Neuronal stem cell (in vitro differentiated cells): ENCODE data around the gene TBC1D16.

Source experiments
- DNase-seq: peaks from one replicate; pipeline ENCODE4 v3.0.0-alpha.2; 2013; ENCODE audit warnings: low spot score
- H2AFZ ChIP-seq: one replicate; pipeline ENCODE4 v1.6.1; 2013; ENCODE audit warnings: mild to moderate bottlenecking, low read length, inconsistent platforms
- H2AK5ac ChIP-seq: 2 replicates; pipeline ENCODE4 v1.6.1; 2013; ENCODE audit warnings: low read depth, mild to moderate bottlenecking, inconsistent platforms, low read length, moderate library complexity, mixed read lengths
- H2BK120ac ChIP-seq: 2 replicates; pipeline ENCODE4 v1.6.1; 2013; ENCODE audit warnings: low read depth, mild to moderate bottlenecking, inconsistent platforms, low read length, moderate library complexity, mixed read lengths
- H2BK12ac ChIP-seq: one replicate; pipeline ENCODE4 v1.6.1; 2013; ENCODE audit warnings: low read length, inconsistent platforms
- H2BK15ac ChIP-seq: 2 replicates; pipeline ENCODE4 v1.6.1; 2013; ENCODE audit warnings: mild to moderate bottlenecking, low read length, inconsistent platforms, mixed read lengths
- H2BK5ac ChIP-seq: one replicate; pipeline ENCODE4 v1.6.1; 2013; ENCODE audit warnings: inconsistent platforms, mild to moderate bottlenecking, low read length, moderate library complexity
- H3K14ac ChIP-seq: one replicate; pipeline ENCODE4 v1.6.1; 2013; ENCODE audit warnings: low read length, inconsistent platforms
- H3K18ac ChIP-seq: 2 replicates; pipeline ENCODE4 v1.6.1; 2013; ENCODE audit warnings: low read length, inconsistent platforms
- H3K23ac ChIP-seq: 2 replicates; pipeline ENCODE4 v1.6.1; 2013; ENCODE audit warnings: low read depth, mild to moderate bottlenecking, mixed read lengths, low read length, inconsistent platforms; ENCODE audit not compliant: poor library complexity
- H3K27ac ChIP-seq: replicated peaks from 3 replicates; pipeline ENCODE4 v1.5.1; 2013; ENCODE audit warnings: low read length, inconsistent platforms
- H3K27me3 ChIP-seq, 3 experiments: 2 replicates each; pipeline ENCODE4 v1.6.1; 2013; ENCODE audit warnings: low read length in 3 of 3, mild to moderate bottlenecking in 2 of 3, inconsistent platforms in 1 of 3, low read depth in 1 of 3, mixed read lengths in 1 of 3, moderate library complexity in 1 of 3; ENCODE audit not compliant: control insufficient read depth in 3 of 3, insufficient read depth in 3 of 3
- H3K36me3 ChIP-seq, 2 donors: replicated peaks in 1 of 2; 2 replicates each; pipeline ENCODE4 v1.6.1; 2013; ENCODE audit warnings: low read length in 2 of 2; ENCODE audit not compliant: control insufficient read depth in 2 of 2, insufficient read depth in 2 of 2
- H3K4ac ChIP-seq: 2 replicates; pipeline ENCODE4 v1.6.1; 2013; ENCODE audit warnings: inconsistent platforms, mild to moderate bottlenecking, low read length, moderate library complexity
- H3K4me1 ChIP-seq, 2 donors: 1 replicate in 1 of 2; 2 replicates in 1 of 2; pipeline ENCODE4 v1.6.1; 2013; ENCODE audit warnings: low read length in 2 of 2, low read depth in 1 of 2; ENCODE audit not compliant: control insufficient read depth in 2 of 2, insufficient read depth in 1 of 2
- H3K4me2 ChIP-seq: one replicate; pipeline ENCODE4 v1.6.1; 2013; ENCODE audit warnings: mild to moderate bottlenecking, low read length, inconsistent platforms; ENCODE audit not compliant: insufficient read depth, poor library complexity, severe bottlenecking
- H3K4me3 ChIP-seq, 2 donors: 2 replicates each; pipeline ENCODE4 v1.5.1; 2013; ENCODE audit warnings: low read length in 2 of 2, mild to moderate bottlenecking in 2 of 2, inconsistent platforms in 1 of 2, moderate library complexity in 1 of 2
- H3K79me1 ChIP-seq: one replicate; pipeline ENCODE4 v1.6.1; 2013; ENCODE audit warnings: low read depth, mild to moderate bottlenecking, inconsistent platforms, low read length, moderate library complexity
- H3K9ac ChIP-seq: one replicate; pipeline ENCODE4 v1.6.1; 2013; ENCODE audit warnings: mild to moderate bottlenecking, low read depth, low read length, inconsistent platforms; ENCODE audit not compliant: poor library complexity
- H3K9me3 ChIP-seq, 2 donors: replicated peaks in 1 of 2; 2 replicates each; pipeline versions ENCODE3 to v1.6.1; 2013; ENCODE audit warnings: low read length in 2 of 2, mild to moderate bottlenecking in 2 of 2, inconsistent platforms in 1 of 2, low read depth in 1 of 2, mixed read lengths in 1 of 2, moderate library complexity in 1 of 2; ENCODE audit not compliant: control insufficient read depth in 2 of 2, insufficient read depth in 1 of 2
- H4K8ac ChIP-seq: one replicate; pipeline ENCODE4 v1.6.1; 2013; ENCODE audit warnings: low read depth, mild to moderate bottlenecking, inconsistent platforms, low read length, moderate library complexity
- H4K91ac ChIP-seq: one replicate; pipeline ENCODE4 v1.6.1; 2013; ENCODE audit warnings: low read length, low read depth, mild to moderate bottlenecking, inconsistent platforms; ENCODE audit not compliant: poor library complexity
- WGBS, 2 donors: extraction: QIAGEN DNeasy Blood & Tissue Kit; methylation state at CpG; one replicate each; pipeline ENCODE4 v1.1.7; 2013; ENCODE audit warnings: missing lambda C conversion rate in 2 of 2, mixed read lengths in 1 of 2; ENCODE audit not compliant: insufficient read length in 2 of 2, insufficient replicate concordance in 1 of 2; ENCODE audit errors: extremely low coverage in 2 of 2; 5-methylcytosine and 5-hydroxymethylcytosine counted together

TBC1D16 gene

DNA sequence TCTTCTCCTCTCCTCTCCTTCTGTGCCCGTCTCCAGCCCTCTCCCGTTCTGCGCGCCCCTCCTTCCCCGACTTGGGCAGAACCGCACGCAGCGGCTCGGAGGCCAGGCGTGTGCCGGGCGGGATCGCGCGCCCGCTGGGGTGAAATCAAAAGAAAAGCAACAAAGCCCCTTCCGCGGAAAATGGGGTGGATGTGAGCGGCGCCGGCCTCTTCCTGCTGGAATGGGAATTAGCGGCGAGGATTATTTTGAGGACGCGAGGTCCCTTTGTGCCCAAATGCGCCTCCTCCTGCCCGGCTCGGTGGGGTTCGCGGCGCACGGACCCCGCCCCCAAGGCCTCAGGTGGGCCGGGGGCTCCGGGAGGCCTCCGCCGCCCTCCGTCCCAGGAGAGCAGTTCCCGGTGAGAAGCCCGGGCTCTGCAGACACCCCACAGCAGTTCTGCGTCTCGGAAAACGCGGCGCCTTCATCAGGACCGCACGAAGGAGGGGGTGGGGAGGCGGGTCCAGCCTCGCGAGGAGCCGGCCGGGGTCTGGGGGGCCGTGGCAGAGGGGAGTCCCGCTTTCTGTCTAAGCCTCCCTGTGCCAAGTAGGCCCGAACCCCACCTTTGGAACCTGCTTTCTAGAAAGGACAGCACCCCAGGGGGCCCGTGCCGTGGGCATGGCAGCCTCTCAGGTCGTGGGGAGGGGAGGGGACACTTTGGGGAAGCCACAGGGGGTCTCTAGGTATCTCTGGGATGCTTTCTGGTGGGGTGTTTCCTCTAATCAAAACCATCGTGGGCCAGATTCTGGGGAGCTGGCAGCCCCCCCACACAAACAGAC lies 105.4 kb downstream of the TBC1D16 start:
- Histone ChIP-seq H2AK5ac (peak overlapping the region; percentile 88), H3K9ac (peak overlapping the region; percentile 53), H2BK15ac (peak overlapping the region; percentile 40), H3K79me1 (no peaks in the 10 kb centered on the region), H3K18ac (peak overlapping the region; percentile 95), H3K9me3 (no peaks in the 10 kb centered on the region), H2BK5ac (peak overlapping the region; percentile 69), H4K8ac (peak overlapping the region; percentile 26), H2BK120ac (peak overlapping the region; percentile 89), H4K91ac (no peak overlapping the region), H3K23ac (peak overlapping the region; percentile 35), H3K4me1 (peaks cover 14 to 17% of the 10 kb centered on the region in 2 donors), H3K27me3 (peaks cover 0 to 4% (median 4%) of the 10 kb centered on the region in 3 experiments), H2BK12ac (peak overlapping the region; percentile 95), H3K14ac (peak overlapping the region; percentile 43), H3K4me3 (peak overlapping the region; percentile 47 to 75), H3K27ac (no peak overlapping the region), H3K36me3 (no peaks in the 10 kb centered on the region), H2AFZ (peak overlapping the region; percentile 93), H3K4ac (peak overlapping the region; percentile 23), H3K4me2 (peak overlapping the region; percentile 92)
- peak; percentile 54 for DNase-seq
- WGBS, 2 donors = no CpG with 5 or more reads among the region's 59 CpGs

DNA sequence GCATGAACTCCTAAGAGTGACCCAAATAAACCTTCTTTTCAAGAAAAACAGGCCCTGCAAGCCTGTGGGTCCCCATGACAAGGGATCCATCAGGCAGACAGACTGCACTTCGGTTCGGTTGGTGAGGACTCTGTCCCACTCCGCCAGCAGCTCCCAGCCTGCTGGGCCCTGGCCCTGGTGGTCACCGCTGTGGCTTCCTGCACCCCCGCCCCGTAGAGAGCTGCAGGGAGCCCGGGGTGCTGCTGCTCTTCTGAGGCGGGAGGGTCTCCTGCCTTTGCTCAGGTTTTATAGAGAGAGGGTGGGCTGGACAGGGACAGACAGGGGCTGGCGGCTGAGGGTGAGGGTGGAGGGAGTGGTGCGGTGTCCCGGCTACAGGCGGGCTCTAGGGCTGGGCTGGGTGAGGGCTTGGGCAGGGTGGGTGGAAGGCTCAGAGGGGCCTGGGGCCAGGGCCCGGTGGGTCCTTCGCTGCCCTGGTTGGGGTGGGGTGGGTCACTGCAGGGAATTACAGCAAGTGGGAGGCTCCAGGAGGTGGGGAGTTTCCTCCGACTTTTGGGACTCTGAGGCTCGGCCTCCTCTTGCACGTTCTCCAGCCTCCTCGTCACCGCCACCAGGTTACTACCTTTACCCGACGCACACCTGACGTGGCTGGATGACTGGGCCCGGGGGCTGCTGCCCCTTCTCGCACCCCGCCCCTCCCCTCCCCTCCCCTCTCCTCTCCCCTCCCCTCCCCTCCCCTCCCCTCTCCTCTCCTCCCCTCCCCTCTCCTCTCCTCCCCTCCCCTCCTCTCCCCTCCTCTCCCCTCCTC lies 106.2 kb downstream of the TBC1D16 start:
- Histone ChIP-seq H3K79me1 (no peaks in the 10 kb centered on the region), H3K4me3 (peak overlapping the region in 1 of 2 donors; percentile 47), H3K4me1 (peaks cover 14 to 17% of the 10 kb centered on the region in 2 donors), H3K9ac (no peak overlapping the region), H3K14ac (peak overlapping the region; percentile 65), H2AK5ac (peak overlapping the region; percentile 96), H2BK12ac (peak overlapping the region; percentile 78), H3K18ac (peak overlapping the region; percentile 93), H3K23ac (peak overlapping the region; percentile 82), H3K4ac (no peak overlapping the region), H3K27me3 (peaks cover 0 to 4% (median 4%) of the 10 kb centered on the region in 3 experiments), H3K9me3 (no peaks in the 10 kb centered on the region), H3K4me2 (no peak overlapping the region), H3K27ac (no peak overlapping the region), H2BK15ac (peak overlapping the region; percentile 95), H2AFZ (no peak overlapping the region), H4K8ac (no peak overlapping the region), H4K91ac (peak overlapping the region; percentile 48), H2BK120ac (peak overlapping the region; percentile 87), H3K36me3 (no peaks in the 10 kb centered on the region), H2BK5ac (no peak overlapping the region)
- no CpG with 5 or more reads among the region's 25 CpGs for WGBS, 2 donors
- no peak for DNase-seq

DNA sequence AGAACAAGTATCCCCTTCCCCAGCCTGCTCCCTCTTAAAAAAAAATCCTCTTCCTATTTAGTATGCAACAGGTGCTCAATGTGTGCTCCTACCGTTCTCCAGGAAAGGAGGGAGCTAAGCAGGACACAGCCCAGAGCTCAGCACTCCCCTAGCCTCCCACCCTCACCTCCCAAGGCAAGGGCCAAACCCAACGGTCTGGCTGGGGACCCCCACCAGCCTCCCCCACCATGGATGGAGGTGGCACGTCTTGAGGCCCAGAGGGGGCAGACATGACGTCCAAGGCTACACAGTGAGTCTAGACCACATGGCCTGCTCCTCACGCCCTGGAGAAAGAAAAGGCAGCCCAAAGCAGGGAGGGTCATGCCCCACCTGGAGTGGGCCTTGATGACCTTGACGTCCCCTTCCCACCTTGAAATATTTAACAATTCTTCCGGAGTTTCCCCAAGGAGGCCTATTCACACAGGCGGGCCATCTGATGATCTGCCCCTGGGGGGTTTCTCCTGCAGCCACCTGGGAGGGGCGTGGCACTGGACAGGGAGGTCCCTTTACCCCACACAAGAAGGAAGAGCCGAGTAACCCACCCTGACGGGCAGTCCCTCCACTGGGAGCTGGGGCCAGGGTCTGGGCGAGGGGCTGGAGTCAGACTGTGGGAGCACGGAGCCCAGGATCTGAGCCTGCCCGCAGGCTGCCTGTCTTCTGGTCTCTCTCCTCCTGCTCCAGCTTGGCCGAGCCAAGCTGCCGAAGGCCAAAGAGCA lies 107.0 kb downstream of the TBC1D16 start:
- H3K14ac ChIP-seq = no peak overlapping the region
- no peak overlapping the region for H4K8ac ChIP-seq
- peak overlapping the region; percentile 93 for H3K18ac ChIP-seq
- no peak overlapping the region for H3K4me2 ChIP-seq
- no peak overlapping the region for H2AFZ ChIP-seq
- H3K36me3 ChIP-seq = no peaks in the 10 kb centered on the region
- no peak overlapping the region for H3K27ac ChIP-seq
- no peak for DNase-seq
- H3K27me3 ChIP-seq = peaks cover 0 to 8% (median 4%) of the 10 kb centered on the region in 3 experiments
- H3K4me3 ChIP-seq = no peak overlapping the region
- H3K9ac ChIP-seq = no peak overlapping the region
- H4K91ac ChIP-seq = no peak overlapping the region
- H2BK12ac ChIP-seq = peak overlapping the region; percentile 82
- H3K79me1 ChIP-seq = peaks cover 1% of the 10 kb centered on the region
- peaks cover 17% of the 10 kb centered on the region in 2 donors for H3K4me1 ChIP-seq
- H3K23ac ChIP-seq = no peak overlapping the region
- no peak overlapping the region for H2BK5ac ChIP-seq
- H3K9me3 ChIP-seq = no peaks in the 10 kb centered on the region
- H2BK120ac ChIP-seq = peak overlapping the region; percentile 82
- H3K4ac ChIP-seq = no peak overlapping the region
- peak overlapping the region; percentile 95 for H2BK15ac ChIP-seq
- H2AK5ac ChIP-seq = peak overlapping the region; percentile 96
- no CpG with 5 or more reads among the region's 16 CpGs for WGBS, 2 donors
